ENCODE results near the gene TEDC2. TPM values are rescaled to one million over a fixed set of nuclear protein-coding genes. Genes with fewer than 3 reads are reported as not detected.
A peak's percentile ranks its signal among the peaks of the same experiment; 100 is the strongest.

Gene TEDC2
- total and polyA plus RNA-seq, 9 of the 15 experiments (the other 6 are each of a cell fraction or from before 2014, with no cell fraction given) = 0.75 to 57.0 (median 17.6) TPM

DNA sequence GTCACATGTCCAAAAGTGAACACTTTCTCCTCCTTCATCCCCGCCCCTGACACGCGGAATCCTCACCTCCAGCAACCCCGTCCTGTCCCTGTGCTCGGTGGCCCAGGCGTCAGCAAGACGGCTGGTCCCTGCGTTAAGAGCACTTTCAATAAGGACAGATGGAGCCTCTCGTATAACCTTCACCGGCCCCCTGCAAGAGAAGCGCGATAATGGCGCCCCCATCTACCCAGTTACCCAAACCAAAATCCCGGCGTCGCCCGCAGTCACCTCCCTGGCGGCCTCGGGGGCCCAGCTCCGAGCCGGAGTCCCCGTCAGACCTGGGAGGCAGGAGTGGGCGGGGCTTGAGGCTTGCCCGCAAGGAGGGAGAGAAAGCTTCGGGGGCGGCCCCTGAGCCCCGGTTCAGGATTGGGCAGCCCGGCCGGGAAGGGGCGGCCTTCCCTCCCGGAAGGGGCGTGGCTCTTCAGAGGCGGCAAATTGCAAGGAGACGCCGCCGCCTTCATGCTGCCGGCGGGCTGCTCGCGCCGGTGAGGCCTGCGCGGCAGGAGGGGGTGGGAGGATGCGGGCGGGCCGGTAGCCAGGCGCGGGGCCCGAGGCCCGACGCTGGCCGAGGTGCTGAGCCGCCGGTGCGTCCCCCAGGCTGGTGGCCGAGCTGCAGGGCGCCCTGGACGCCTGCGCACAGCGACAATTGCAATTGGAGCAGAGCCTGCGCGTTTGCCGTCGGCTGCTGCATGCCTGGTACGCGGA lies at the start of gene TEDC2 (continued):
- no peak for TF ChIP-seq SMC3 (conservative IDR thresholded peaks at IDR 0.05; ENCODE audit: insufficient read depth, low read depth, low read length)
- peak; percentile 76; the same call in 1 of the 2 replicates for TF ChIP-seq PHF8 (IDR thresholded peaks at IDR 0.05; ENCODE audit: borderline replicate concordance, low read length)
- no peak for TF ChIP-seq NFE2 (IDR thresholded peaks at IDR 0.05; ENCODE audit: low read depth)
- no peak for TF ChIP-seq KLF10 (CRISPR knock-in tag; IDR thresholded peaks at IDR 0.05)
- TF ChIP-seq HDAC1 (IDR thresholded peaks at IDR 0.05) = peak in 1 of 2 experiments; percentile 63; a peak in 1 of 4 replicates
- TF ChIP-seq RCOR1 (IDR thresholded peaks at IDR 0.05; ENCODE audit: borderline replicate concordance in 1 of 2, low read depth in 2 of 2, low read length in 2 of 2) = peak in 1 of 2 experiments; percentile 14; a peak in 1 of 4 replicates
- TF ChIP-seq MTF1 (CRISPR knock-in tag; IDR thresholded peaks at IDR 0.05; ENCODE audit: borderline replicate concordance) = no peak
- no peak for TF ChIP-seq LEF1 (IDR thresholded peaks at IDR 0.05)
- TF ChIP-seq SIN3A (IDR thresholded peaks at IDR 0.05; ENCODE audit: borderline replicate concordance in 2 of 2, control insufficient read depth in 1 of 2, low read depth in 2 of 2, low read length in 2 of 2) = peak in 1 of 2 experiments; percentile 86; a peak in 2 of 4 replicates
- peak; percentile 36 for TF ChIP-seq KDM5B (IDR thresholded peaks at IDR 0.05; ENCODE audit: insufficient replicate concordance, low read depth, low read length)
- no peak for TF ChIP-seq TEAD4 (IDR thresholded peaks at IDR 0.05; ENCODE audit: low read length)
- TF ChIP-seq TEAD4 (CRISPR knock-in tag; IDR thresholded peaks at IDR 0.05; ENCODE audit: borderline replicate concordance) = no peak
- TF ChIP-seq, protein P1, sequence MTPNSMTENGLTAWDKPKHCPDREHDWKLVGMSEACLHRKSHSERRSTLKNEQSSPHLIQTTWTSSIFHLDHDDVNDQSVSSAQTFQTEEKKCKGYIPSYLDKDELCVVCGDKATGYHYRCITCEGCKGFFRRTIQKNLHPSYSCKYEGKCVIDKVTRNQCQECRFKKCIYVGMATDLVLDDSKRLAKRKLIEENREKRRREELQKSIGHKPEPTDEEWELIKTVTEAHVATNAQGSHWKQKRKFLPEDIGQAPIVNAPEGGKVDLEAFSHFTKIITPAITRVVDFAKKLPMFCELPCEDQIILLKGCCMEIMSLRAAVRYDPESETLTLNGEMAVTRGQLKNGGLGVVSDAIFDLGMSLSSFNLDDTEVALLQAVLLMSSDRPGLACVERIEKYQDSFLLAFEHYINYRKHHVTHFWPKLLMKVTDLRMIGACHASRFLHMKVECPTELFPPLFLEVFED (CRISPR knock-in tag; conservative IDR thresholded peaks at IDR 0.05) = no peak
- TF ChIP-seq, protein P2, sequence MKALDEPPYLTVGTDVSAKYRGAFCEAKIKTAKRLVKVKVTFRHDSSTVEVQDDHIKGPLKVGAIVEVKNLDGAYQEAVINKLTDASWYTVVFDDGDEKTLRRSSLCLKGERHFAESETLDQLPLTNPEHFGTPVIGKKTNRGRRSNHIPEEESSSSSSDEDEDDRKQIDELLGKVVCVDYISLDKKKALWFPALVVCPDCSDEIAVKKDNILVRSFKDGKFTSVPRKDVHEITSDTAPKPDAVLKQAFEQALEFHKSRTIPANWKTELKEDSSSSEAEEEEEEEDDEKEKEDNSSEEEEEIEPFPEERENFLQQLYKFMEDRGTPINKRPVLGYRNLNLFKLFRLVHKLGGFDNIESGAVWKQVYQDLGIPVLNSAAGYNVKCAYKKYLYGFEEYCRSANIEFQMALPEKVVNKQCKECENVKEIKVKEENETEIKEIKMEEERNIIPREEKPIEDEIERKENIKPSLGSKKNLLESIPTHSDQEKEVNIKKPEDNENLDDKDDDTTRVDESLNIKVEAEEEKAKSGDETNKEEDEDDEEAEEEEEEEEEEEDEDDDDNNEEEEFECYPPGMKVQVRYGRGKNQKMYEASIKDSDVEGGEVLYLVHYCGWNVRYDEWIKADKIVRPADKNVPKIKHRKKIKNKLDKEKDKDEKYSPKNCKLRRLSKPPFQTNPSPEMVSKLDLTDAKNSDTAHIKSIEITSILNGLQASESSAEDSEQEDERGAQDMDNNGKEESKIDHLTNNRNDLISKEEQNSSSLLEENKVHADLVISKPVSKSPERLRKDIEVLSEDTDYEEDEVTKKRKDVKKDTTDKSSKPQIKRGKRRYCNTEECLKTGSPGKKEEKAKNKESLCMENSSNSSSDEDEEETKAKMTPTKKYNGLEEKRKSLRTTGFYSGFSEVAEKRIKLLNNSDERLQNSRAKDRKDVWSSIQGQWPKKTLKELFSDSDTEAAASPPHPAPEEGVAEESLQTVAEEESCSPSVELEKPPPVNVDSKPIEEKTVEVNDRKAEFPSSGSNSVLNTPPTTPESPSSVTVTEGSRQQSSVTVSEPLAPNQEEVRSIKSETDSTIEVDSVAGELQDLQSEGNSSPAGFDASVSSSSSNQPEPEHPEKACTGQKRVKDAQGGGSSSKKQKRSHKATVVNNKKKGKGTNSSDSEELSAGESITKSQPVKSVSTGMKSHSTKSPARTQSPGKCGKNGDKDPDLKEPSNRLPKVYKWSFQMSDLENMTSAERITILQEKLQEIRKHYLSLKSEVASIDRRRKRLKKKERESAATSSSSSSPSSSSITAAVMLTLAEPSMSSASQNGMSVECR (CRISPR knock-in tag; IDR thresholded peaks at IDR 0.05) = peak; percentile 71
- TF ChIP-seq MCM2 (IDR thresholded peaks at IDR 0.05; ENCODE audit: low read depth) = no peak
- peak; percentile 55 for TF ChIP-seq ZFX (CRISPR knock-in tag; IDR thresholded peaks at IDR 0.05)
- no peak for TF ChIP-seq NEUROD1 (IDR thresholded peaks at IDR 0.05; ENCODE audit: borderline replicate concordance, low read depth, low read length, partially characterized antibody)
- no peak for TF ChIP-seq ZNF12 (CRISPR knock-in tag; IDR thresholded peaks at IDR 0.05)
- TF ChIP-seq GABPB2 (CRISPR knock-in tag; conservative IDR thresholded peaks at IDR 0.05) = no peak

All from K562 (cell line).